Lower leg skin (tissue), 3 donors: Measurements from ENCODE around the gene PCBP2.

Source experiments
- POLR2A ChIP-seq, 2 donors: fragments of 450-650 bp; IDR thresholded peaks; one replicate each; pipeline ENCODE4 v1.6.1; 2016 to 2017; ENCODE audit warnings: antibody characterized with exemption in 2 of 2, mild to moderate bottlenecking in 1 of 2, moderate library complexity in 1 of 2
- TF ChIP-seq, protein P1 (sequence below), 3 donors: fragments of 450-650 bp; IDR thresholded peaks; one replicate each; pipeline ENCODE4 v1.5.1; 2016; ENCODE audit warnings: antibody characterized with exemption in 3 of 3, mild to moderate bottlenecking in 3 of 3, moderate library complexity in 2 of 3

DNA sequence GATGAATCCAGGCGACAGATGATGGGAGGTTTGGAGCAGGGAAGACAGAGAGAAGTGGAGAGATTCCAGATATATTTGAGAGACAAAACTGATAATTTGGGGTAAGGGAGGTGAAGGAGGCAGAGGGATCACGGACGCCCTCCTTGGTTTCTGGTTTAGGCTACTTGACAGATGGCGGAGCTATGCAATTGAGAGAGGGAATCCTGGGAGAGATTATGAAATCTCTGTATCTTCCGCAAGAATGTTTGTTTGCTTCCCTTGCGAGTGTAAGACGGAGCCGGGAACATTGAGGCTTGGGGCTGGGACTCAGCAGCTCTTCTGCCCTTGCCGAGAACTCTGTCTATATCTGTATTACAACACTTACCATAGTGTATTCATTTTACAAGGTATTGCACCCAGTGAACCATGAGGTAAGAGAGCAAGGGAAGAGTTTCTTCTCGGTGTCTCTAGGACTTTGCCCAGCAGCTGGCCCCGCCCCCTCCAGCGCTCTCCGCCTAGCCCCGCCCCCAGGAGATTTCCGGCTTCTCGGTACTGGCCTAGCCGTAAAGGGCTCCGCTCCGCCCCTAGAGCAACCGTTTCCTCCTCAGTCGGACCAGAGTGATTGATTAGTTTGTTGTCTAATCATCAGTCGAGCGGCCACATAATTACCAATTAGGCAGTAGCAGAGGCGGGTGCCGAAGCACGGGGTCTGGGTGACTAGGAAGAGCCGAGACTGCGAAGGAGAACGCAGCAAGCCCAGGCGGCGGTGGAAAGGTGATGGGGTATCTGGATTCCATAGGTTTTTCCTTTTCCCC lies 10.7 kb upstream of the PCBP2 start, which contains the start of gene PRR13:
- TF ChIP-seq, protein P1, sequence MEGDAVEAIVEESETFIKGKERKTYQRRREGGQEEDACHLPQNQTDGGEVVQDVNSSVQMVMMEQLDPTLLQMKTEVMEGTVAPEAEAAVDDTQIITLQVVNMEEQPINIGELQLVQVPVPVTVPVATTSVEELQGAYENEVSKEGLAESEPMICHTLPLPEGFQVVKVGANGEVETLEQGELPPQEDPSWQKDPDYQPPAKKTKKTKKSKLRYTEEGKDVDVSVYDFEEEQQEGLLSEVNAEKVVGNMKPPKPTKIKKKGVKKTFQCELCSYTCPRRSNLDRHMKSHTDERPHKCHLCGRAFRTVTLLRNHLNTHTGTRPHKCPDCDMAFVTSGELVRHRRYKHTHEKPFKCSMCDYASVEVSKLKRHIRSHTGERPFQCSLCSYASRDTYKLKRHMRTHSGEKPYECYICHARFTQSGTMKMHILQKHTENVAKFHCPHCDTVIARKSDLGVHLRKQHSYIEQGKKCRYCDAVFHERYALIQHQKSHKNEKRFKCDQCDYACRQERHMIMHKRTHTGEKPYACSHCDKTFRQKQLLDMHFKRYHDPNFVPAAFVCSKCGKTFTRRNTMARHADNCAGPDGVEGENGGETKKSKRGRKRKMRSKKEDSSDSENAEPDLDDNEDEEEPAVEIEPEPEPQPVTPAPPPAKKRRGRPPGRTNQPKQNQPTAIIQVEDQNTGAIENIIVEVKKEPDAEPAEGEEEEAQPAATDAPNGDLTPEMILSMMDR (IDR thresholded peaks at IDR 0.05), result no peak
- TF ChIP-seq POLR2A (IDR thresholded peaks at IDR 0.05), result peak in 1 of 2 donors; percentile 88
